GM12878 (cell line): ENCODE data around the gene ATP10A. TPM values are rescaled to one million over a fixed set of nuclear protein-coding genes. Genes with fewer than 3 reads are reported as not detected.

Source experiments
- ATAC-seq: fragments of 200-7000 bp; cut with Tn5 transposase; 3 replicates; pipeline ENCODE4 v1.9.1; 2020; ENCODE audit warnings: mild to moderate bottlenecking, moderate library complexity
- BruUV-seq: library from RNA; stranded (reverse); fragments of 400-500 nt; replicated peaks from 2 replicates; lab custom pipeline; 2021; lab: Mats Ljungman, UMichigan
- CTCF ChIA-PET: fragments of 300-600 bp; sonication (Branson Sonifier 250); formaldehyde crosslinking; extraction: SDS; loops from one replicate; lab custom pipeline; 2021; ENCODE audit warnings: inconsistent platforms; lab: Yijun Ruan, JAX
- POLR2A ChIA-PET: fragments of 350-600 bp; formaldehyde crosslinking; extraction: SDS; loops from one replicate; lab custom pipeline; 2021; ENCODE audit warnings: inconsistent platforms; lab: Charles Lee
- RAD21 ChIA-PET: fragments of 300-600 bp; sonication (Branson Sonifier 250); formaldehyde crosslinking; loops from one replicate; lab custom pipeline; 2023; ENCODE audit warnings: antibody characterized with exemption; ENCODE audit not compliant: unreplicated experiment; lab: Charles Lee
- SMC1A ChIA-PET: fragments of 300-600 bp; sonication (Branson Sonifier 250); formaldehyde crosslinking; loops from one replicate; lab custom pipeline; 2023; ENCODE audit not compliant: unreplicated experiment, uncharacterized antibody; lab: Charles Lee
- DNase-seq: peaks from one replicate; pipeline ENCODE4 v3.0.0-alpha.2; 2011; ENCODE audit warnings: low read depth, low spot score
- FAIRE-seq: peaks from 3 replicates; lab custom pipeline; 2011; peaks lifted over from hg19 to GRCh38; lab: Jason Lieb, UNC
- H2AFZ ChIP-seq: 2 replicates; pipeline ENCODE4 v1.6.0; 2011; ENCODE audit warnings: low read depth, low read length, control low read depth; ENCODE audit not compliant: control insufficient read depth
- H3K27ac ChIP-seq: 2 replicates; pipeline ENCODE4 v1.5.1; 2011; ENCODE audit warnings: control low read depth; ENCODE audit not compliant: control insufficient read depth, insufficient read depth
- H3K27me3 ChIP-seq, 2 experiments: replicated peaks in 1 of 2; 2 replicates each; pipeline versions ENCODE4 v1.6.0 to v1.6.1; 2011; ENCODE audit warnings: low read length in 1 of 2; ENCODE audit not compliant: control insufficient read depth in 2 of 2, insufficient read depth in 2 of 2
- H3K36me3 ChIP-seq, 2 experiments: 2 replicates each; pipeline ENCODE4 v1.5.1; 2011; ENCODE audit warnings: low read length in 1 of 2; ENCODE audit not compliant: control insufficient read depth in 2 of 2, insufficient read depth in 2 of 2
- H3K4me1 ChIP-seq: 2 replicates; pipeline ENCODE4 v1.6.1; 2011; ENCODE audit warnings: mild to moderate bottlenecking, low read length, moderate library complexity, mixed read lengths; ENCODE audit not compliant: control insufficient read depth, insufficient read depth
- H3K4me2 ChIP-seq: 2 replicates; pipeline ENCODE4 v1.6.0; 2011; ENCODE audit warnings: control low read depth; ENCODE audit not compliant: control insufficient read depth, insufficient read depth
- H3K4me3 ChIP-seq: fragments of 200-600 bp; sonication (generic); 2 replicates; pipeline ENCODE4 v1.5.1; 2016
- H3K79me2 ChIP-seq: 2 replicates; pipeline ENCODE4 v1.6.0; 2011; ENCODE audit warnings: low read length; ENCODE audit not compliant: control insufficient read depth, insufficient read depth
- H3K9ac ChIP-seq: 2 replicates; pipeline ENCODE4 v1.8.0; 2011; ENCODE audit warnings: low read length, control low read depth, mixed read lengths; ENCODE audit not compliant: control insufficient read depth, insufficient read depth
- H3K9me3 ChIP-seq: replicated peaks from 3 replicates; pipeline ENCODE4 v1.5.1; 2011; ENCODE audit warnings: mild to moderate bottlenecking, low read length; ENCODE audit not compliant: control insufficient read depth, insufficient read depth
- H4K20me1 ChIP-seq: 2 replicates; pipeline ENCODE4 v1.6.0; 2011; ENCODE audit not compliant: control insufficient read depth, insufficient read depth
- CBX5 ChIP-seq: sonication (generic); IDR thresholded peaks from 2 replicates; pipeline ENCODE4 v1.6.1; 2016; ENCODE audit warnings: low read depth, moderate library complexity, mild to moderate bottlenecking, inconsistent platforms
- CREM ChIP-seq: IDR thresholded peaks from 2 replicates; pipeline ENCODE4 v1.6.1; 2014; ENCODE audit warnings: antibody characterized with exemption, low read depth
- EED ChIP-seq: sonication (generic); IDR thresholded peaks from 2 replicates; pipeline ENCODE4 v1.6.1; 2016; ENCODE audit warnings: antibody characterized with exemption, low read depth
- LARP7 ChIP-seq: fragments of 450-650 bp; IDR thresholded peaks from 2 replicates; pipeline ENCODE4 v1.6.1; 2017; ENCODE audit warnings: mild to moderate bottlenecking
- NBN ChIP-seq: fragments of 450-650 bp; IDR thresholded peaks from 2 replicates; pipeline ENCODE4 v1.6.1; 2016
- NFIC ChIP-seq: IDR thresholded peaks from 2 replicates; pipeline ENCODE4 v1.6.1; 2012; ENCODE audit warnings: low read depth, mild to moderate bottlenecking, inconsistent platforms, low read length, moderate library complexity
- POLR2AphosphoS5 ChIP-seq: IDR thresholded peaks from 2 replicates; pipeline ENCODE4 v1.6.1; 2011; ENCODE audit warnings: mild to moderate bottlenecking, low read length, inconsistent platforms
- RAD51 ChIP-seq: fragments of 450-650 bp; IDR thresholded peaks from 2 replicates; pipeline ENCODE4 v1.6.1; 2016; ENCODE audit warnings: moderate library complexity, mild to moderate bottlenecking, inconsistent platforms
- SMARCA5 ChIP-seq: fragments of 450-650 bp; IDR thresholded peaks from 2 replicates; pipeline ENCODE4 v1.6.1; 2017; ENCODE audit warnings: mild to moderate bottlenecking
- WRNIP1 ChIP-seq: IDR thresholded peaks from 2 replicates; pipeline ENCODE4 v1.6.1; 2011; ENCODE audit warnings: low read depth, low read length, improper control_type of control experiment, borderline replicate concordance
- WGBS: methylation state at CpG from one replicate; pipeline ENCODE4 v1.1.6; 2016; ENCODE audit warnings: low lambda C conversion rate; ENCODE audit not compliant: insufficient replicate concordance, insufficient coverage; ENCODE audit errors: missing lambda C conversion rate; 5-methylcytosine and 5-hydroxymethylcytosine counted together
- in situ Hi-C: fragments of 300-500 bp; cut with MboI; formaldehyde crosslinking; loops from 9 replicates; pipeline ENCODE4 v1.14.3; 2018; ENCODE audit warnings: mixed read lengths
- intact Hi-C: fragments of 100-400 bp; cut with micrococcal nuclease; formaldehyde crosslinking; loops from one replicate; pipeline ENCODE4 v1.14.2; 2022; ENCODE audit not compliant: unreplicated experiment
- polyA plus RNA-seq, 11 experiments: library from polyadenylated mRNA; depleted of rRNA in 4 of 11; unstranded in 6 of 11; stranded (reverse) in 5 of 11; fragments of >200 nt; fragmentation: Nextera tagmentation in 4 of 11; fragmentation: Illumina TruSeq in 1 of 11; extraction: Ambion mirVana in 4 of 11; extraction: Trizol in 1 of 11; gene quantifications; 1 replicate in 1 of 11; 2 replicates in 10 of 11; pipeline versions ENCODE4 v1.2.1 to v1.2.3, GENCODE V29; 2011 to 2016; ENCODE audit warnings: inconsistent platforms in 2 of 11, missing spikeins in 2 of 11, low read depth in 1 of 11
- total RNA-seq, 4 experiments: library from RNA; depleted of rRNA in 3 of 4; stranded (reverse); fragments of >200 nt in 3 of 4; fragmentation: Illumina TruSeq in 1 of 4; extraction: Trizol in 1 of 4; gene quantifications; 2 replicates each; pipeline versions ENCODE4 v1.2.1 to v1.2.3, GENCODE V29; 2013 to 2021
- TF ChIP-seq, protein P1 (sequence below): IDR thresholded peaks from 2 replicates; pipeline ENCODE4 v1.6.1; 2012; ENCODE audit warnings: mild to moderate bottlenecking, low read depth, low read length
- TF ChIP-seq, protein P2 (sequence below): fragments of 450-650 bp; formaldehyde crosslinking; IDR thresholded peaks from 2 replicates; pipeline ENCODE4 v1.4.0; 2022; ENCODE audit warnings: mild to moderate bottlenecking, moderate library complexity

Gene ATP10A
- total and polyA plus RNA-seq, 10 of the 15 experiments (the other 5 are each of a cell fraction or from before 2014, with no cell fraction given) = 0.04 to 1.5 (median 0.31) TPM; not detected in 2

DNA sequence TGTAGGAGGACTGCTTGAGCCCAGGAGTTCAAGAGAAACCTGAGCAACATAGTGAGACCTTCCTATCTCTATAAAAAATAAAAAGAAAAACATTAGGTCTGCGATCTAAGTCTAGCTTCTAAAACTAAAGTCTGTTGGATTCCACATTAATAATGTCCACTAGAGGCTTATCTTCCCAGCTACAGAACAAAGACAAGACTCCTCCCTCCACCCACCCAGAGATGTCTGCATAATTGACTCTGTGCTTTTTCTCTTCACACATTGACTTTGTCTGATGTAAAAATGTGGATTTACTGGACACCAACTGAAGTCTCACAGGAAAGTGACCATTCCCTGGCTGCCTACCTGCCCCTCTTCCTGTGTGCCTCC lies 91.8 kb downstream of the ATP10A start:
- Histone ChIP-seq H3K27ac (no peak overlapping the region), H3K4me1 (no peaks in the 10 kb centered on the region), H3K9me3 (no peaks in the 10 kb centered on the region; the same call in 2 of the 3 replicates), H4K20me1 (no peaks in the 10 kb centered on the region), H3K4me2 (no peak overlapping the region), H3K9ac (no peak overlapping the region), H3K4me3 (no peak overlapping the region), H2AFZ (no peak overlapping the region), H3K27me3 (no peaks in the 10 kb centered on the region), H3K79me2 (no peaks in the 10 kb centered on the region), H3K36me3 (no peaks in the 10 kb centered on the region)
- intact Hi-C loops = no loop called here
- no TSS peak for BruUV-seq
- SMC1A ChIA-PET = no interaction called here
- ATAC-seq (no peak), DNase-seq (no peak), FAIRE-seq (no peak)
- POLR2A ChIA-PET = no interaction called here
- TF ChIP-seq WRNIP1 = no peak
- no peak for TF ChIP-seq POLR2AphosphoS5
- TF ChIP-seq RAD51 = no peak
- TF ChIP-seq LARP7 = no peak
- no peak for TF ChIP-seq EED
- TF ChIP-seq NFIC = no peak
- TF ChIP-seq, protein P1, sequence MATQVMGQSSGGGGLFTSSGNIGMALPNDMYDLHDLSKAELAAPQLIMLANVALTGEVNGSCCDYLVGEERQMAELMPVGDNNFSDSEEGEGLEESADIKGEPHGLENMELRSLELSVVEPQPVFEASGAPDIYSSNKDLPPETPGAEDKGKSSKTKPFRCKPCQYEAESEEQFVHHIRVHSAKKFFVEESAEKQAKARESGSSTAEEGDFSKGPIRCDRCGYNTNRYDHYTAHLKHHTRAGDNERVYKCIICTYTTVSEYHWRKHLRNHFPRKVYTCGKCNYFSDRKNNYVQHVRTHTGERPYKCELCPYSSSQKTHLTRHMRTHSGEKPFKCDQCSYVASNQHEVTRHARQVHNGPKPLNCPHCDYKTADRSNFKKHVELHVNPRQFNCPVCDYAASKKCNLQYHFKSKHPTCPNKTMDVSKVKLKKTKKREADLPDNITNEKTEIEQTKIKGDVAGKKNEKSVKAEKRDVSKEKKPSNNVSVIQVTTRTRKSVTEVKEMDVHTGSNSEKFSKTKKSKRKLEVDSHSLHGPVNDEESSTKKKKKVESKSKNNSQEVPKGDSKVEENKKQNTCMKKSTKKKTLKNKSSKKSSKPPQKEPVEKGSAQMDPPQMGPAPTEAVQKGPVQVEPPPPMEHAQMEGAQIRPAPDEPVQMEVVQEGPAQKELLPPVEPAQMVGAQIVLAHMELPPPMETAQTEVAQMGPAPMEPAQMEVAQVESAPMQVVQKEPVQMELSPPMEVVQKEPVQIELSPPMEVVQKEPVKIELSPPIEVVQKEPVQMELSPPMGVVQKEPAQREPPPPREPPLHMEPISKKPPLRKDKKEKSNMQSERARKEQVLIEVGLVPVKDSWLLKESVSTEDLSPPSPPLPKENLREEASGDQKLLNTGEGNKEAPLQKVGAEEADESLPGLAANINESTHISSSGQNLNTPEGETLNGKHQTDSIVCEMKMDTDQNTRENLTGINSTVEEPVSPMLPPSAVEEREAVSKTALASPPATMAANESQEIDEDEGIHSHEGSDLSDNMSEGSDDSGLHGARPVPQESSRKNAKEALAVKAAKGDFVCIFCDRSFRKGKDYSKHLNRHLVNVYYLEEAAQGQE = no peak
- TF ChIP-seq, protein P2, sequence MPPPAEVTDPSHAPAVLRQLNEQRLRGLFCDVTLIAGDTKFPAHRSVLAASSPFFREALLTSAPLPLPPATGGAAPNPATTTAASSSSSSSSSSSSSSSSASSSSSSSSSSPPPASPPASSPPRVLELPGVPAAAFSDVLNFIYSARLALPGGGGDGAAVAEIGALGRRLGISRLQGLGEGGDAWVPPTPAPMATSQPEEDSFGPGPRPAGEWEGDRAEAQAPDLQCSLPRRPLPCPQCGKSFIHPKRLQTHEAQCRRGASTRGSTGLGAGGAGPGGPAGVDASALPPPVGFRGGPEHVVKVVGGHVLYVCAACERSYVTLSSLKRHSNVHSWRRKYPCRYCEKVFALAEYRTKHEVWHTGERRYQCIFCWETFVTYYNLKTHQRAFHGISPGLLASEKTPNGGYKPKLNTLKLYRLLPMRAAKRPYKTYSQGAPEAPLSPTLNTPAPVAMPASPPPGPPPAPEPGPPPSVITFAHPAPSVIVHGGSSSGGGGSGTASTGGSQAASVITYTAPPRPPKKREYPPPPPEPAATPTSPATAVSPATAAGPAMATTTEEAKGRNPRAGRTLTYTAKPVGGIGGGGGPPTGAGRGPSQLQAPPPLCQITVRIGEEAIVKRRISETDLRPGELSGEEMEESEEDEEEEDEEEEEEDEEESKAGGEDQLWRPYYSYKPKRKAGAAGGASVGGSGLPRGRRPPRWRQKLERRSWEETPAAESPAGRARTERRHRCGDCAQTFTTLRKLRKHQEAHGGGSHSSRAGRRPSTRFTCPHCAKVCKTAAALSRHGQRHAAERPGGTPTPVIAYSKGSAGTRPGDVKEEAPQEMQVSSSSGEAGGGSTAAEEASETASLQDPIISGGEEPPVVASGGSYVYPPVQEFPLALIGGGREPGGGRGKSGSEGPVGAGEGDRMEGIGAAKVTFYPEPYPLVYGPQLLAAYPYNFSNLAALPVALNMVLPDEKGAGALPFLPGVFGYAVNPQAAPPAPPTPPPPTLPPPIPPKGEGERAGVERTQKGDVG (CRISPR knock-in tag) = no peak
- no peak for TF ChIP-seq NBN
- no peak for TF ChIP-seq SMARCA5
- no peak for TF ChIP-seq CBX5
- no peak for TF ChIP-seq CREM
- CTCF ChIA-PET = no interaction called here
- RAD21 ChIA-PET = no interaction called here
- in situ Hi-C loops = loop anchor here (25.0 kb wide), 1 partner anchor 316 kb away; no protein-coding TSS in a partner anchor
- 86% methylated on average over 1 of the region's 1 CpG for WGBS
